ENCODE data around the gene IL20.

DNA sequence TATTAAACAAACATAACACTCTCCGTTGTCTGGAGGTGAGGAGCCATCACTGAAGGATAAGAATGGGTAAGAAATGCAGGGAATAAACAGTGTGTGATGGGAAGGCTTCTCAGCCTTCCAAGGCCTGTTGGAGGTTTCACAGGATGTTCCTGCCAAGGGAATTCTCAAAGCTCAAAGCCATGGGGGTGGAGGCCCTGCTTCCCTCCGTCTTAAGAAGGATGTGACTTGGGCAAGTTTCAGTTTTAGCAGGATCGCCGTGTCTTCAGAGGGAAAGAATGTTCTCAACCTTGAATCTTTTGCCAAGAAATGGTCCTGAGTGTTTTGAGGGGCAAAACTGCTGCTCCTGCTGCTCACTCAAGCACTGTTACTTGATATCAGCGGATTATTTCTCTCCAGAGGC lies 41.7 kb upstream of the IL20 start:
- TF ChIP-seq CTCF (IDR thresholded peaks at IDR 0.05) (no peak), POLR2A (IDR thresholded peaks at IDR 0.05) (no peak)
